HG03354 (cell line): Measurements from ENCODE around the gene POLR2C.
"Not testable (repeated sequence)": the region's sequence is repeated elsewhere in the genome, so short reads cannot be mapped to it uniquely, and the experiment has no call there.

Source experiments
- ATAC-seq: cut with Tn5 transposase; IDR thresholded peaks from one replicate; pipeline ENCODE4 v1.9.1; 2021; ENCODE audit warnings: mild to moderate bottlenecking; ENCODE audit not compliant: unreplicated experiment, poor library complexity, severe bottlenecking

Gene POLR2C

DNA sequence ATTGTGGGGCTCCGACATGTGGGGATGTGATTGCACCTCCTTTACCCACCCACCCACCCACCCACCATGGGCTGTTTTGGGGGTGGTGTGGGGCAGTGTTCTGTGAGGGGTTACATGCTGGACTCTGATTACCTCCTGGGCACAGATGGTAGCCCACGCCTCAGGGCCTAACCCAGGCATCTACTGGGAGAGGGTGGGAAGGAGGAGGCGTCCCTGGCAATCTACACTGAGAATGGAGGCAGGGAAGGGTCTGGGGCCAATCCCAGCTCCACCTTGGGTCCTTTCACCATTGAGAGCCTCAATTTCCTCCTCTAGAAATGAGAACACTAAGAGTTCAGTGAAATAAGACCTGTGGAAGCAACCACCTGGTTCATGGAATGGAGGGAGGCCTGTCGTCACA, 35.6 kb downstream of the POLR2C start:
- no peak for ATAC-seq

DNA sequence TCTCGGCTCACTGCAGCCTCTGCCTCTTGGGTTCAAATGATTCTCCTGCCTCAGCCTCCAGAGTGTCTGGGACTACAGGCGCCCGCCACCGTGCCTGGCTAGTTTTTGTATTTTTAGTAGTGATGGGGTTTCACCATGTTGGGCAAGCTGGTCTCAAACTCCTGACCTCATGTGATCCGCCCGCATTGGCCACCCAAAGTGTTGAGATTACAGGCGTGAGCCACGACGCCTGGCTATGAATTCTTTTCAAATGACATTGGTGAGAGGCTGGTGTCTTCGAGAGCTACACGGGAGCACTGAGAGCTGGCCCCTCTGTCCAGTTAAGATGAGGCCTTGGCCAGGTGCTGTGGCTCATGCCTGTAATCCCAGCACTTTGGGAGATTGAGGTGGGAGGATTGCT, 37.5 kb downstream of the POLR2C start:
- not testable (repeated sequence) for ATAC-seq

DNA sequence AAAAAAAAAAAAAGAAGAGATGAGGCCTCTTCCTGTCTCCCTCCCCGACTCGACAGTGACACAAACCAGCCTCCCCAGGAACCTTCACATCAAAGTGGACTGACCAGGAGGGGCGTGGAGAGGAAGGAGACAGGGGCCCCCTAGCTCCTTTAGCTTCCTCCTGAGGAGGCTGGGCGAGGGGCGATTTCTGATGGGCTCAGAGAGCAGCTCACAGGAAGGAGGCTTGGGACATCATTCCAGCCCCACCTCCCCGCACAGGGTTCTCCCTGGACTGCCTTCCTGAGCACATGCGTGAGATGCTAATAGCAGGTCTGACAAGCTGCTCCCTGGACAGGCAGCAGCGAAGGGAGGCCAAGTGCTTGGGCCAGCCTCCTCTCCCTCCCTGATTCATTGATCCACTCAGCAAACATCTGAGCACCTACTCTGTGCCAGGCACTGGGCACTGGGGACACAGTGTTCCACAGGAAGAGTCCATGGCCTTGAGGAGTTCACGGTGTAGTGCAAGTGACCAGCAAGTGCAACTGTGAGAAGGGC, 38.2 kb downstream of the POLR2C start:
- no peak for ATAC-seq

DNA sequence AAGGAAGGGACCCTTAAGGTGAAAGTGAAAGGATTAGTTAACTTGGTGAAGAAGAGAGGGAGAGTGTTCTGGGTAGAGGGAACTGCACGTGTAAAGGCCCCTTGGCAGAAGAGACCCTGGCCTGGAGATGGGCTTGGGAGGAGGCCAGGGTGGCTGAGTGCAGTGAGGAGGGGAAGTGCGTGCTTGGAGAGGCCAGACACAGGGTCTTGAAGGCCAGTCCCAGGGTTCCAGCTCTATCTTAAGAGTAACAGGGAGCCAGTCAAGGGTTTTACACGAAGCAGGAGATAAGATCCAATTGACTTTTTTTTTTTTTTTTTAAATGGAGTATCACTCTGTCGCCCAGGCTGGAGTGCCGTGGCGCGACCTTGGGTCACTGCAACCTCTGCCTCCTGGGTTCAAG, 39.0 kb downstream of the POLR2C start:
- ATAC-seq: no peak

DNA sequence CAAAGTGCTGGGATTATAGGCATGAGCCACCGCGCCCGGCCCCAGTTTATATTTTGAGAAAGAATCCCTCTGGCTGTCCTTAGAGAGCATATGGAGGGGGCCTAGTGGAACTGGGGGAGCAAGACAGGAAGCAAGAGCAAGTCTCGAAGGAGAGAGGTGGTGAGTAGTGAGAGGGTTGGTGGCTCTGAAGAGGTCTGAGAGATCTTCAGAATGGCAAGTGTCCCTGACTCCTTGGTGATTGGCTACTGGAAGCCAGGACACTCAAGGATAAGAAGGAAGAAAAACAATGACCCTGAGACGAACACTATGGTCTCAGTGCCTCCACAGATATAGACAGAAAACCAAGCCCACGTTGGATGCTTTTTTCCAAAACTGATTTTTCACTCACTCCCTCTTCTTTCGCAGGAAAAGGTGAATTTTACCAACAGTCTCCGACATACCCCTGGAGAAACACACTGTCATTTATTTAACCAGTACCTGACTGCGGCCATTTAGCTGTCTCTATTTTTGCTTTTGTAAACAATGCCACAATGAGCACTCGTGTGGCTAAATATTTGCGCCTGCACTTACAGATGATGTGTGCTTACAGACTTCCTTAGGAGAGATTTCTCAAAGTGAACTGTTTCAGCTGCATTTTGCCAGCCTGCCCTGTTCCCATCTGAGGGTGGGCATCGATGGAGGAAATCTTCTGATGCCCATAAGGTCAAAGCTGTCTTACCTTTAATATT, 39.7 kb downstream of the POLR2C start:
- ATAC-seq: no peak

DNA sequence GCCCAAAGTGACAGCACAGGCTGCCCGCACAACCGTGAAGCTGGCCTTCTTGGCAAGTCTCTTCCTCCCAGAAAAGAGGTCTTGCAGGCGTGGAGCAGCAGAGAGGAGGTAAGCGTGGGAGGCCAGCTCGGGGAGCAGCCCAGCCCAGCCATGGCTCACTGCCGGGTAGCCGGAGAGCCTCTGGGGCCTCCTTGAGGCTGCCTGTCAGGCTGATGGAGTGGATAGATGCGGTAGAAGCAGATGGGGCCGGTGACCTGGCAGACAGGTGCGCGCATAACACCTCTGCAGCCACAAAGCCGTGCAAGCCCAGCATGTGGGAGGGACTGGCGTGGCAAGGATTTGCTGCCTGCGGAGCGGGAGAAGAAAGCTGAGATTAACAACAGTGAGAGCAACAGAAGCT, 40.9 kb downstream of the POLR2C start:
- ATAC-seq: no peak

DNA sequence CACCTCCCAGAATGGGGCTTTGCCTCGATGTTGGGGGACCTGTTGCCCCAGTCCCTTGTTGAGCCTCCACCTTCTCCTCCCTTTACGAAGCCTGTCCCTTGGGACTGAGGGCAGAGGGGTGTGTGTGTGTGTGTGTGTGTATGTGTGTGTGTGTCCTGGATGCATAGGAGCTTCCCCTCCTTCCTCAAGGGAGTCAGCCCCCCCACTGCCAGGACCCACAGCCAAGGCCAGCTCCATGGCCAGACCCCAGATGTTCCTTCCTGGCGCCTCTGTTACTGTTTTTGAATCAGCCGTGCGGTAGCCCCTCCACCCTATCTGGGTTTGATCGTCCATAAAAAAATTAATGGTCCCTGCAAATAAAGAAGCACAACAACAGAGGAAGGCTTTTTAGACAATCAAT, 41.5 kb downstream of the POLR2C start:
- ATAC-seq: no peak

DNA sequence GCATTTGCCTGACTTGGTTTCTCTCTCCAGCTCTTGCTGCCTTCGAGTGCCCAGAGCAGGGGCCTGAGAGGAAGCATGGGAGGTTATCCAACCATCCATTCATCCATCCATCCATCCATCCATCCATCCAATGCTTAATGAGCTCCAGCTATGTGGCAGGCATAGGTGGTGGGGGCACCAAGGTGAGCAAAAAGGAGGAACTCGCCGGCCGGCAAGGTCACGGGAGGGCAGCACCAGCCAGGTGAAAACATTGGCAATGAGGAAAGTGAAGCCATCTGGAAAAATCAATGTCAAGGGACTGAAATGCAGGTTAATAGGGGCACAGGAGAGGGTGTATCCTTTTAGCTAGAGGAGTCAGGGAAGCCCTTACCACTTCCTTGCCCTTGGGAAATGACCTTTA, 42.0 kb downstream of the POLR2C start:
- no peak for ATAC-seq

DNA sequence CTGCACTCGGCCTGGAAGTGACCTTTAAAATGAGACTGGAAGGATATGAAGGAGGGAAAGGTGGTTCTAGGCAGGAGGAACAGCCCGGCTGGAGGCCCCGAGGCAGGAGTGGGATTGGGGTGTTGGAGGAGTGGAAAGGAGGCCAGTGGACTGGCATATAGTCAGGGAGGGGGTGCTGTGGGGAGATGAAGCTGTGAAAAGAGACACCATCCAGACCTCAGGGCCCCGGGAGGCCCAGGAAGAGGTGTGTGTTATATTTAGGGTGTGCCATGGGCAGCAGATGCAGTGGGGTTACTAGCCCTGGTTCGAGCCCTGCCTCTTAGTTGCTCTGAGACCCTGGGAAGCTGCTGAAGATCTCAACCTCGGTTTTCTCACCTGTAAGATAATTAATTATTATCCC, 42.7 kb downstream of the POLR2C start:
- no peak for ATAC-seq

DNA sequence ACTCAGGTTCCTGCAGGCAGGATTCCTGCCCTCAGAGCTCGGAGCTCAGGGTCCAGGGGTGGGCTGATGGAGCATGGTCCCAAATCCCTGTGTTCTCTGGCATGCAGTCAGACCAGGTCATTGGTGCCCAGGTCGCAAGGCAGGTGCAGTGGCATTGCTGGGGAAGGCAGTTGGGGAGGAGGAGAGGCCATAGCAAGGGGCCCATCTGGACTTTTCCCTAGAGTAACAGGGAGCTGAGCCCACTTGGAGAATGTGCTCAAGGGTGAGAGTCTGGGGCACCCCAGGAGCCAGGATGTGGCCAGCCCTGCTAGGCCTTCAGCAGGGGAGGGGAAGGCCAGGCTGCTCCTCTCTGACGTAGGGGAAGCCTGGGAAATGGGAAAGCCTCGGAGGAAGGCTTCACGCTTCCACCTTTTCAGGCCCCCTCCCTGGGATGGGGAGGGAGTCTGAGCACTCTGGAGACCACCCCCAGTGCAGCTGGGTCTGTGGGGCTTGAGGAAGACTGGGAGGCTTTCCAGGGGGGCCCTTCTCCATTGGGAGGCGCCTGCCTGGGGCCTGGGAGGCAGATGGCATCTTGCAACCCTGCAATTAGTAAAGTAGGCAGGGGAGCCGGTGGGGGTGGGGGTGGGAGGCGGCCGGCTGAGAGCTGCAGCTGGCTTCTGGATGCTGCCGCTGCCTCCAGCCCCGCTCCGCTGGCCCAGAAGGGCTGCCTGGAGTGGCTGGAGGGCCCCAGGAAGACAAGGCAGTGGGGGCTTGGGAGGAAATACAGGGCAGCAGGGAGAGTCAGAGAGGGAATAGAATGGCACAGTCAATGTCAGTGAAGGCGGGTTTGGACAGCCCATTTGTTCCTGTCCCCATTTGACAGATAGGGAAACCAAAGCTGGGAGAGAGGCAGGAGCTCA, 44.9 kb downstream of the POLR2C start:
- ATAC-seq: no peak

DNA sequence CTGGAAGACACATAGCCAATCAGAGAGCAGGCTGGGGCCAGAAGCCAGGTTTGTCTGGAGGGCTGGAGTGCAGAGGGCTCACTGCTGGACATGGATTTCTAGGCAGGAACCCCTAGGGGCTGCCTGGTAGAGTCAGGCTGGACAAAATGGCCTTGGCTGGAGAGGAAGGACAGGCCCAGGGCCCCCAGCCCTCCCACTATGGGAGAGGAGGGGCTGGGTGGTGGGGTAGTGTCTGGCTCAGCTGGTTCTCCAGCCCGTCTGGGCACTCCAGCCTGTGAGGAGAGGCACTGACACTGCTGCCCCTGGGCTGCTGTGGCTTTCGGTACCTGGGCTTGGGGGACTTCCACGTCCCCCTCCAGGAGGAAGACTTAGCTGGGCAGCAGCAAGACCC, 45.6 kb downstream of the POLR2C start:
- ATAC-seq: no peak

DNA sequence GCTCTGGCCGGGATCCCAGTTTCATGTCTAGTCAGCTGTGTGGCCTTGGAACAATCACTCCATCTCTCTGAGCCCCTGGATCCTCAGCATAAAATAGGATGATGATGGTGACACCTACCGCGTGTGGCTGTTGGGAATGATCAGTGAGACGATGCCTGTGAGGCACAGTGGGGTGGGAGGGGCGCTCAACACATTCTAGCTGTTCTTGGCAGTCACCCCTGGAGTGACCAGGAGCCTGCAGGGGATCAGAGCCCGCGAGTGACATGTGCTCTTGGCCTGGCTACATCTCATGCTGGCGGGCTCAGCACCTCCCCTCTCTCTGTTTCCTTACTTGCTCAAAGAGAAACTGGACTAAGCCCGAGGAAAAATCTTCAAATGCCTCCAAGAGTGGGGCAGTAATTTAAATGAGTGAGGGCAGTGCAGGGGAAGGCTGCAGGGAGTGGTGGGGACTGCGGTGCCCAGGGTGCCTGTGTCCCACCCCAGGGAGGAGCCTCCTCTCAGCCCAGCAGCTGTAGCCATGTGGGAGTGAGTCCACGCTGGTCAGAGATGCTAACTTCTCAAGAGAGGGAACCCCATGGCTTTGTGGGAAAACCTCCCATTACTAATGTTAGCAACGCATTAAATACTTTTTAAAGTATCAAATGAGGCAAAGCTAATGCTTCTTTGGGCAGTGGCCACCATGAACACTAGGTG, 46.9 kb downstream of the POLR2C start:
- no peak for ATAC-seq

DNA sequence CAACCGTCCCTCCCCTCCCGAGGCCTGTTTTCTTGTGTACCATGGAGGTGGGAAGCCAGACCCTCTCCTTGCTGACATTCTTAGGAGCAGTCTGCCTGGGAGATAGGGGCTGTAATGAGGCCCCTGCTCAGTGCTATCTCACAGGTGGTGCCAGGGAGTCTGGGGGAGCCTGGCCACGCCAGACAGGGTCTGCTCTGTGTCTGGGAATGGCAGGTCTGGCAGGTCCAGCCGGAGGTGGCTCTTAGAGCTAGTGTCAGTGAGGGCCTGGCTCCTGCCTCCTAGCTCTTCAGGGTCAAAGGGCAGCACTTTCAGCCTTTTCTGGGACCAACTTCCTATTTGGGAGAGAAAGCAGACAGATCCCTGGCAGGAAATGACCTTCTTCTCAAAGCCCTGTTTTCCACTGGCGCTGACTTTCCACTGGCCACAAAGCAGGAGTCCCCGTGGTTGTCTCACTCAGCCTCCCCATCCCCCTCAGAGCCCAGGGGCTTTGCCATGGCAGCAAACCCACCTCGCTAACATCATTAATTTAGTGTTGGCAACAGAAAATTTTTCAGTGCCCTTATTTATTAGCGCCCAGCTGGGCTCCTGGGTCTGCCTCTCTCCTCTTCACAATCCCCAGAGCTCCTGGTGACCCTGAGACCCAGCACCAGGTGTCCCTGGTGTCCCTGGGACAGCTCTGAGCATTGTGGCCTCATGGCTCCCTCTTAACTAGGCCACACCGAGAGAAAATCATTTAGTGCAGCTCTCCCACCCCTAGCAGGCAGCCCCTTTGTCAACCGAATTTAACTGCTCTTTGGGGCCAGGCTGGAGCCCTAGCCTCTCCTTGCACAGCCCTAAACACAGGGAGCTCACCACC, 47.8 kb downstream of the POLR2C start:
- no peak for ATAC-seq

DNA sequence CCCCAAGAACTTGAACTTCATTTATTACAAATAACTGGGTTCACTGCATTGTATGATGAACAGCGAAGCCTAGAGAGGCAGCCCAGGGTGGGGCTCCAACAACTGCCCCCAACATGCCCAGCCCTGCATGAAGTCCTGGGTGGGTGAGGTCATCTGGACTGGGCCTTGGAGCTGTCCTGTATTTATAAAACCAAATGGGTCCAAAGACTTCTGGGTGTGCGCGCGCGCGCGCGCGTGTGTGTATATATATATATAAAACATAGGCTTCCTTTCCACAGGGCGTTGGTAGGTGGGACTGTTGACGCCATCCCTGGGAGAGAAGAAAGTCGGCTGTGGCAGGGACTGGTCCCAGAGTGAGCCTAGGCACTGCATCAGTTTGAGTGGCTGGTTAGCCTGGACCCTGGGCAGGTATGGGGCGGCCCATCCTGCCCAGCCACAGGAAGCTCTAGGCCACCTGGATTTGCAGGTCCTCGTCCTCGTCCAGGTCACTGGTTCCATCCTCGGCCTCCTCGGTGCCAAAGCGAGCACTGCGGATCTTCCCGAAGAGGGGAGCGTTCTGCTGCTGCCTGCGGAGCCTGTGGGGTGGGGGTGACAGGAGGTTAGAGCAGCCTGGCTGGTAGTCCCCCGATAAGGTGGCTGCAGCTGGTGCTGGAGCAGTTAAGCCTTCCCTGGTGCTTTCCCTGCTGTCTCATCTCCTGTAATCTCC, 50.0 kb downstream of the POLR2C start:
- ATAC-seq: no peak

DNA sequence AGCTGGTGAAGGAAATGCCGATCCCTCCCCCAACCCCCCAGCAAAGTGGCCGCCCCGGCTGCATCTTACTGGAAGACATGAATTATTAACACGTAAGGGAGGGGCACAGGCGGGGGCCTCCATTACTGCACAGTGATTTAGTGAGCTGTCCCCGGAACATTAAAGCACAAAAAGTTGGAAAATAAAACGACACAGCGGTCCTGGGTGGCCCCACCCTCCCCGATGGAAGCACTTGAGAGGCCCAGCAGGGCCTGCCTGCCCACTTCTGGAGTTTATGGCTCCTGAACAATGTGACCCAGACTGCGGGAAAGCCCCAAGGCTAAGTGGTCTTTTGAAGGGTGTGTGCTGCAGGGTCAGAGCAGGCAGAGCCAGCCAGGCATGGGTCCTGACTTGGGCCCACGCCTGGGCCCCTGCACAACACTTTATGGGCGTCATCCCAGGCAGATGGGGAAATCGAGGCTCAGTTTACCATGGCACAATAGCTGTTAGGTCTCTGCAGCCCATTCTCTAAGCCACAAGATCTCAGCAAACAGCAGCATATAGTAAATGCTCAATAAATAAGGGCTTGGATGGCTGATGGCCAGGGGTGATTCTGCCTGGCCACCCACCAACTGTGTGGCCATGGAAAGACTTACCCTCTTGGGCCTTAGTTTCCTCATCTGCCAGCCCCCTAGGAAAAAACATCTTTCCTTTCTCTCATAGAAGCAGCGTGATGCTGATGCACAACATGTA, 51.1 kb downstream of the POLR2C start:
- no peak for ATAC-seq

DNA sequence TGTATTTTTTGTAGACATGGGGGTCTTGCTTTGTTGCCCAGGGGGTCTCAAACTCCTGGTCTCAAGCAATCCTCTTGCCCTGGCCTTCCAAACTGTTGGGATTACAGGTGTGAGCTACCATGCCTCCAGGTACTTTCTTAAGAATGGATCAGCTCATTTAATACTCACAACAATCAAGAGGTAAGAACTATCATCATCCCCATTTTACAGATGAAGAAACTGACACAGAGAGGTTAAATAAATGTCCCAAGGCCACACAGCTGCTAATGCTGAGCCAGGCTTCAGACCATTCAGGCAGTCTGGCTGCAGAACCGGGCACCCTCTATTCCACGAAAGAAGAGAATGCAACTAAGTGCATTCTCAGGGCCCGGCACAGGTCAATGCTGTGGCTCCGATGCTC, 51.9 kb downstream of the POLR2C start:
- no peak for ATAC-seq

DNA sequence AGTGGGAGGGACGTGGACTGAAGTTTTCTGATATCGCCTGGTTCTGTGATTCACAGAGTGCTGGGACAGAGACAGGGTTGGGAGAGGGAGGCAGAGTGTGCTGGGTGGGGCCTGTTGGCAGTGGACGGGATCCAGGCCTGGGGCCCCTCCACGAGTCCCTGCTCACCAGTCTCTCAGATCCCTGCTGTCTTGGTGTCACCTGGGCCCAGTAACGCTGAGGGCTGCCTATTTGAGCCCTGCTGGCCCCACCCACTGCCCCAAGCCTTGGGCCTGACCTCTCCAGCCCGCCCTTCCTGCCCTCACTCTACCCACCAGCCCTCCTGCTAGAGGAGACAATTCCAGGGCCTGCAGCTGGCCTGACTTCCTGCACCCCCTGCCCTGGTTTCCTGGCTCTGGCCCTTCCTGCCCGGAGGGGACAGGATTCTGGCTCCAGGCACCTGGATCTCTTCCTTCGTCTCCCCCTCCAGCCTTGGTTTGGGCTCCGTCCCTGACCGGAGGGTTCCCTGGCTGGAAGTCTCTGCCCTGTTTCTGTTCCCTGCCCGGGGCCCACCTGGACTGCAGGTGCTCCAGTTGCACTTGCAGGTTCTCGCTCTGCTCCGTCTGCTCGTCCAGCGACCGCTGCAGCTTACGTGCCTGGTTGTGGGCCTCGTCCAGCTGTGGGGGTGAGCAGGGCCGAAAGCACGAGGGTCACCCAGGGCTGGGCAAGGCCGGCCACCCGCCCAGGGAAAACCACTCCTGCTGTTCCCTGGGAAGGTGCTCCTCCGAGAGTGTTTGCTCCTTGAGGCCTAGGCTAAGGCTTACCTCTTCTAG, 52.5 kb downstream of the POLR2C start:
- ATAC-seq: no peak
